GM13977 (cell line): Measurements from ENCODE around the gene SLC12A8.
A peak's percentile ranks its signal among the peaks of the same experiment; 100 is the strongest.

ENCODE experiments used
- DNase-seq: peaks from one replicate; pipeline ENCODE4 v3.0.0; 2012; ENCODE audit warnings: low spot score
- CTCF ChIP-seq: IDR thresholded peaks from 2 replicates; pipeline ENCODE4 v1.5.1; 2012; ENCODE audit warnings: mild to moderate bottlenecking, control low read depth; ENCODE audit not compliant: insufficient read depth; ENCODE audit errors: extremely low read depth, missing control alignments
- in situ Hi-C: fragments of 300-500 bp; cut with MboI; formaldehyde crosslinking; loops from one replicate; pipeline ENCODE4 v1.12.0; 2022; ENCODE audit warnings: low sequenced_read_pairs, low pct_unique_long_range_greater_than_20kb, mixed read lengths, inconsistent platforms; ENCODE audit not compliant: unreplicated experiment

Gene SLC12A8

GRCh38 chr3:125211523-125212090 is 941 bp downstream of the SLC12A8 start:
- TF ChIP-seq CTCF = no peak
- in situ Hi-C loops = no loop called here
- no peak for DNase-seq

GRCh38 chr3:125207949-125208568 is 4.5 kb downstream of the SLC12A8 start:
- no peak for DNase-seq
- no peak for TF ChIP-seq CTCF
- in situ Hi-C loops = no loop called here

GRCh38 chr3:125207507-125207906 is 5.0 kb downstream of the SLC12A8 start:
- no peak for TF ChIP-seq CTCF
- DNase-seq = no peak
- in situ Hi-C loops = no loop called here

GRCh38 chr3:125206934-125207333 is 5.6 kb downstream of the SLC12A8 start:
- in situ Hi-C loops = no loop called here
- no peak for TF ChIP-seq CTCF
- no peak for DNase-seq

- DNase-seq = no peak
- no peak for TF ChIP-seq CTCF
- in situ Hi-C loops = no loop called here
These were observed 8.8 kb downstream of the SLC12A8 start for GRCh38 chr3:125203731-125204130.

- TF ChIP-seq CTCF = peak; percentile 52
- in situ Hi-C loops = no loop called here
- peak; percentile 57 for DNase-seq
These were observed 10.4 kb downstream of the SLC12A8 start for GRCh38 chr3:125202197-125202596.

- in situ Hi-C loops = no loop called here
These were observed 11.8 kb downstream of the SLC12A8 start for GRCh38 chr3:125200731-125201139.

More at GRCh38 chr3:125200731-125201139, 11.8 kb downstream of the SLC12A8 start:
- no peak for TF ChIP-seq CTCF
- DNase-seq = peak; percentile 66
